Loucy (cell line): ENCODE measurements around the gene BASP1.

Experiments
- H2AFZ ChIP-seq: fragments of 200-600 bp; sonication (generic); 2 replicates; pipeline ENCODE4 v1.6.0; 2016; ENCODE audit warnings: antibody characterized with exemption, mild to moderate bottlenecking, low read length, moderate library complexity
- H3F3A ChIP-seq: fragments of 200-600 bp; 2 replicates; pipeline ENCODE4 v1.6.0; 2016; ENCODE audit warnings: antibody characterized with exemption, low read depth, mild to moderate bottlenecking
- H3K27me3 ChIP-seq: fragments of 200-600 bp; sonication (generic); 2 replicates; pipeline ENCODE4 v1.6.1; 2014; ENCODE audit warnings: low read length, mild to moderate bottlenecking; ENCODE audit not compliant: insufficient read depth, poor library complexity, severe bottlenecking
- H3K36me3 ChIP-seq: fragments of 200-600 bp; sonication (generic); 2 replicates; pipeline ENCODE4 v1.6.1; 2016; ENCODE audit warnings: low read length; ENCODE audit not compliant: insufficient read depth
- H3K4me1 ChIP-seq: fragments of 200-600 bp; sonication (generic); 2 replicates; pipeline ENCODE4 v1.5.1; 2014; ENCODE audit warnings: low read length, mild to moderate bottlenecking; ENCODE audit not compliant: insufficient read depth, poor library complexity, severe bottlenecking
- H3K4me2 ChIP-seq: fragments of 200-600 bp; sonication (generic); 2 replicates; pipeline ENCODE4 v1.6.0; 2014; ENCODE audit warnings: antibody characterized with exemption, low read length, low read depth, mild to moderate bottlenecking; ENCODE audit not compliant: poor library complexity, severe bottlenecking
- H3K4me3 ChIP-seq: fragments of 200-600 bp; sonication (generic); 2 replicates; pipeline ENCODE4 v1.5.1; 2014; ENCODE audit warnings: low read length, mild to moderate bottlenecking, mixed read lengths; ENCODE audit not compliant: poor library complexity, severe bottlenecking
- H3K79me2 ChIP-seq: fragments of 200-600 bp; sonication (generic); 2 replicates; pipeline ENCODE4 v1.6.1; 2014; ENCODE audit warnings: low read length; ENCODE audit not compliant: insufficient read depth
- H3K9ac ChIP-seq: fragments of 200-600 bp; sonication (generic); 2 replicates; pipeline ENCODE4 v1.6.0; 2014; ENCODE audit warnings: mild to moderate bottlenecking, low read depth, low read length, moderate library complexity; ENCODE audit not compliant: poor library complexity, severe bottlenecking
- H3K9me2 ChIP-seq: fragments of 200-600 bp; sonication (generic); replicated peaks from 2 replicates; pipeline ENCODE4 v1.6.1; 2016; ENCODE audit warnings: low read depth, low read length, mixed read lengths
- H3K9me3 ChIP-seq: fragments of 200-600 bp; sonication (generic); 2 replicates; pipeline ENCODE4 v1.6.1; 2014; ENCODE audit warnings: mild to moderate bottlenecking, antibody characterized with exemption, low read length, low read depth; ENCODE audit not compliant: insufficient read depth
- H4K20me1 ChIP-seq: fragments of 200-600 bp; sonication (generic); 2 replicates; pipeline ENCODE4 v1.6.0; 2014; ENCODE audit warnings: antibody characterized with exemption, low read length, mild to moderate bottlenecking; ENCODE audit not compliant: insufficient read depth, poor library complexity, severe bottlenecking
- EZH2phosphoT487 ChIP-seq: fragments of 200-600 bp; IDR thresholded peaks from 2 replicates; pipeline ENCODE4 v1.6.1; 2018; ENCODE audit warnings: antibody characterized with exemption, mild to moderate bottlenecking, moderate library complexity, borderline replicate concordance
- TF ChIP-seq, protein P1 (sequence below): fragments of 200-600 bp; sonication (generic); conservative IDR thresholded peaks from 2 replicates; pipeline ENCODE4 v1.5.1; 2014; ENCODE audit warnings: mild to moderate bottlenecking, antibody characterized with exemption, low read length

The BASP1 gene

DNA sequence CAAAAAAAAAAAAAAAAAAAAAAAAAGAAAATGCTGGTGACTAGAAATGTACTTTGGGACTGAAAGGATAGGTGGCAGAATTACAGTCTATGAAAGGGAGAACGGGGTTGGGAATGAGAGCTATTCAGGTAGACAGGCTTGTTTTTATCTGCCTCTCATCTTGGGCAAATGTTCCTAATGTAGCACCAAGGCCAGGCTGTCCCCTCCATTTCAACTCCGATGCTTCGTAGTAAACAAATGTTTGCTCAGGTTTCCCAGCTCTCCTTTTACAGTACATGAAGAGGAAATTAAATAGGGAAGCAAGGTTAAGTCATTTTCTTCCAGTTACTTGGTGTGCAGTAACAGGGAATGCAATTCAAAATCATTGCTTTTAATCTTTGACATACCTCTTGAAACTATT, 4.4 kb upstream of the BASP1 start:
- Histone ChIP-seq H2AFZ (no peak overlapping the region), H3K4me3 (no peak overlapping the region), H3K9ac (no peak overlapping the region), H3K9me2 (no peaks in the 10 kb centered on the region), H3K36me3 (no peaks in the 10 kb centered on the region), H3K27me3 (no peaks in the 10 kb centered on the region), H3K4me1 (no peaks in the 10 kb centered on the region), H3K9me3 (no peaks in the 10 kb centered on the region), H3K79me2 (no peaks in the 10 kb centered on the region), H4K20me1 (no peaks in the 10 kb centered on the region), H3F3A (no peaks in the 10 kb centered on the region), H3K4me2 (no peak overlapping the region)
- TF ChIP-seq EZH2phosphoT487: no peak
- TF ChIP-seq, protein P1, sequence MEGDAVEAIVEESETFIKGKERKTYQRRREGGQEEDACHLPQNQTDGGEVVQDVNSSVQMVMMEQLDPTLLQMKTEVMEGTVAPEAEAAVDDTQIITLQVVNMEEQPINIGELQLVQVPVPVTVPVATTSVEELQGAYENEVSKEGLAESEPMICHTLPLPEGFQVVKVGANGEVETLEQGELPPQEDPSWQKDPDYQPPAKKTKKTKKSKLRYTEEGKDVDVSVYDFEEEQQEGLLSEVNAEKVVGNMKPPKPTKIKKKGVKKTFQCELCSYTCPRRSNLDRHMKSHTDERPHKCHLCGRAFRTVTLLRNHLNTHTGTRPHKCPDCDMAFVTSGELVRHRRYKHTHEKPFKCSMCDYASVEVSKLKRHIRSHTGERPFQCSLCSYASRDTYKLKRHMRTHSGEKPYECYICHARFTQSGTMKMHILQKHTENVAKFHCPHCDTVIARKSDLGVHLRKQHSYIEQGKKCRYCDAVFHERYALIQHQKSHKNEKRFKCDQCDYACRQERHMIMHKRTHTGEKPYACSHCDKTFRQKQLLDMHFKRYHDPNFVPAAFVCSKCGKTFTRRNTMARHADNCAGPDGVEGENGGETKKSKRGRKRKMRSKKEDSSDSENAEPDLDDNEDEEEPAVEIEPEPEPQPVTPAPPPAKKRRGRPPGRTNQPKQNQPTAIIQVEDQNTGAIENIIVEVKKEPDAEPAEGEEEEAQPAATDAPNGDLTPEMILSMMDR: no peak

DNA sequence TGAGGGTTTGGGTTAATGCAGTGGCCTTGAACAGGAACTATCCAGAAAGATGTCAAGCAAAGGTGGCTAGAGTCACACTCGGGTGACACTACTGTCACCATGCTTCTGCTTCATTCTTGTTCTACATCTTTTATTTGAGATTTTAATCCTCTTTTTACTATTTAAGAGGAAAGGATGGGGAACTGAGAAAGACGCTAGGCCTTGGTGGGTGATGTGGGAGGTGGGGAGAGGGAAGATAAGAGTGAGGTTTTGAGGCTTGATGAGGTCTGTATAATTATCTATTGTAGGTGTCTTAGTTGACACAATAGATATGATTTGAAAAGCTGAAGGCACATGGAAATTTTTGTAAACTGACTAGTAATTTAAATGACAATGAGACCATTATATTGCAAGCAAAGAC, 3.5 kb upstream of the BASP1 start:
- Histone ChIP-seq H2AFZ (no peak overlapping the region), H4K20me1 (no peaks in the 10 kb centered on the region), H3F3A (no peaks in the 10 kb centered on the region), H3K27me3 (no peaks in the 10 kb centered on the region), H3K4me2 (no peak overlapping the region), H3K4me1 (no peaks in the 10 kb centered on the region), H3K9ac (no peak overlapping the region), H3K4me3 (no peak overlapping the region), H3K9me2 (no peaks in the 10 kb centered on the region), H3K9me3 (no peaks in the 10 kb centered on the region), H3K79me2 (no peaks in the 10 kb centered on the region), H3K36me3 (no peaks in the 10 kb centered on the region)
- no peak for TF ChIP-seq EZH2phosphoT487
- TF ChIP-seq, protein P1: no peak

DNA sequence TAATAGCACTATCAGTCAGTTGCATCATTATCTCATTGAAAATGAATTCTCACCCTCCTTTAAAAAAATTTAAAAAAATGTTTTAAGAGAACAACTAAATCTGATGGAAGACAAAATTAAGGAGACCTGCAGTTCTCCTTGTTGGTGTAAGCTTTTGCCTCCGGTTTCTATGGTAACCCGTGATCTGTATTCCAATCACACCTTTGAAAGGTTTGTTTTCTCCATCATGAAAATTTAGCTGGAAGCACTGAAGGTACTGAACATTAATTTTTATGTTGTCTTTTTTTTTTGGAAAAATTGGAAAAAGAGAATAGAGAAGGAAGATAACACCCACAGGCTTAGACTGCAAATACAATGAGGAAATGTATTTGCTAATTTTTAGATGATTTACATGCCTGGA, 2.5 kb upstream of the BASP1 start:
- no peaks in the 10 kb centered on the region for H3K79me2 ChIP-seq
- TF ChIP-seq, protein P1: no peak
- TF ChIP-seq EZH2phosphoT487: no peak
- no peak overlapping the region for H2AFZ ChIP-seq

More for the DNA sequence above, 2.5 kb upstream of the BASP1 start:
- Histone ChIP-seq H3K27me3 (no peaks in the 10 kb centered on the region), H3F3A (no peaks in the 10 kb centered on the region), H3K36me3 (no peaks in the 10 kb centered on the region), H3K9me2 (no peaks in the 10 kb centered on the region), H3K4me2 (no peak overlapping the region), H3K4me1 (no peaks in the 10 kb centered on the region), H3K9ac (no peak overlapping the region), H4K20me1 (no peaks in the 10 kb centered on the region), H3K9me3 (no peaks in the 10 kb centered on the region), H3K4me3 (no peak overlapping the region)
